GM23338 (cell line): Measurements from ENCODE around the gene KCNE1.
"Not testable (repeated sequence)": the region's sequence is repeated elsewhere in the genome, so short reads cannot be mapped to it uniquely, and the experiment has no call there.

Source experiments
- CREB1 ChIP-seq: fragments of 250-450 bp; sonication (Bioruptor Pico); IDR thresholded peaks from 2 replicates; pipeline ENCODE4 v1.5.0; 2020; ENCODE audit warnings: low read depth, mild to moderate bottlenecking, moderate library complexity
- EZH2 ChIP-seq: fragments of 200-600 bp; sonication (generic); IDR thresholded peaks from one replicate; pipeline ENCODE4 v1.8.0; 2017; ENCODE audit warnings: antibody characterized with exemption, mild to moderate bottlenecking, low read depth; ENCODE audit not compliant: unreplicated experiment
- EZH2phosphoT487 ChIP-seq: fragments of 200-600 bp; sonication (generic); IDR thresholded peaks from one replicate; pipeline ENCODE4 v1.8.1; 2018; ENCODE audit warnings: antibody characterized with exemption; ENCODE audit not compliant: unreplicated experiment
- NANOG ChIP-seq: IDR thresholded peaks from 2 replicates; pipeline ENCODE4 v1.6.1; 2016; ENCODE audit warnings: antibody characterized with exemption, borderline replicate concordance
- POLR2AphosphoS5 ChIP-seq: IDR thresholded peaks from 2 replicates; pipeline ENCODE4 v1.6.1; 2016; ENCODE audit warnings: antibody characterized with exemption, low read depth
- STAT1 ChIP-seq: IDR thresholded peaks from one replicate; pipeline ENCODE4 v1.6.1; 2016; ENCODE audit warnings: antibody characterized with exemption; ENCODE audit not compliant: unreplicated experiment
- ZNF114 ChIP-seq: fragments of 250-450 bp; sonication (Bioruptor Pico); IDR thresholded peaks from 2 replicates; pipeline ENCODE4 v1.5.0; 2020; ENCODE audit warnings: mild to moderate bottlenecking, moderate library complexity
- ZNF331 ChIP-seq: fragments of 250-450 bp; sonication (Bioruptor Pico); IDR thresholded peaks from 2 replicates; pipeline ENCODE4 v1.5.0; 2020; ENCODE audit warnings: low read depth, mild to moderate bottlenecking, moderate library complexity
- TF ChIP-seq, protein P1 (sequence below), 2 experiments: fragments of 200-600 bp in 1 of 2; sonication (generic) in 1 of 2; conservative IDR thresholded peaks; 2 replicates each; pipeline versions ENCODE4 v1.5.1 to v1.6.1; 2016 to 2017; ENCODE audit warnings: antibody characterized with exemption in 2 of 2, low read depth in 2 of 2, mild to moderate bottlenecking in 2 of 2, moderate library complexity in 1 of 2
- TF ChIP-seq, protein P2 (sequence below): IDR thresholded peaks from one replicate; pipeline ENCODE4 v1.6.1; 2018; ENCODE audit warnings: antibody characterized with exemption; ENCODE audit not compliant: unreplicated experiment

- not testable (repeated sequence) for TF ChIP-seq CREB1 (CRISPR knock-in tag); POLR2AphosphoS5; ZNF331 (CRISPR knock-in tag); EZH2; EZH2phosphoT487; STAT1; NANOG; ZNF114
- TF ChIP-seq, protein P1, sequence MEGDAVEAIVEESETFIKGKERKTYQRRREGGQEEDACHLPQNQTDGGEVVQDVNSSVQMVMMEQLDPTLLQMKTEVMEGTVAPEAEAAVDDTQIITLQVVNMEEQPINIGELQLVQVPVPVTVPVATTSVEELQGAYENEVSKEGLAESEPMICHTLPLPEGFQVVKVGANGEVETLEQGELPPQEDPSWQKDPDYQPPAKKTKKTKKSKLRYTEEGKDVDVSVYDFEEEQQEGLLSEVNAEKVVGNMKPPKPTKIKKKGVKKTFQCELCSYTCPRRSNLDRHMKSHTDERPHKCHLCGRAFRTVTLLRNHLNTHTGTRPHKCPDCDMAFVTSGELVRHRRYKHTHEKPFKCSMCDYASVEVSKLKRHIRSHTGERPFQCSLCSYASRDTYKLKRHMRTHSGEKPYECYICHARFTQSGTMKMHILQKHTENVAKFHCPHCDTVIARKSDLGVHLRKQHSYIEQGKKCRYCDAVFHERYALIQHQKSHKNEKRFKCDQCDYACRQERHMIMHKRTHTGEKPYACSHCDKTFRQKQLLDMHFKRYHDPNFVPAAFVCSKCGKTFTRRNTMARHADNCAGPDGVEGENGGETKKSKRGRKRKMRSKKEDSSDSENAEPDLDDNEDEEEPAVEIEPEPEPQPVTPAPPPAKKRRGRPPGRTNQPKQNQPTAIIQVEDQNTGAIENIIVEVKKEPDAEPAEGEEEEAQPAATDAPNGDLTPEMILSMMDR (conservative IDR thresholded peaks at IDR 0.05; ENCODE audit: low read depth in 2 of 2), result not testable (repeated sequence)
- TF ChIP-seq, protein P2, sequence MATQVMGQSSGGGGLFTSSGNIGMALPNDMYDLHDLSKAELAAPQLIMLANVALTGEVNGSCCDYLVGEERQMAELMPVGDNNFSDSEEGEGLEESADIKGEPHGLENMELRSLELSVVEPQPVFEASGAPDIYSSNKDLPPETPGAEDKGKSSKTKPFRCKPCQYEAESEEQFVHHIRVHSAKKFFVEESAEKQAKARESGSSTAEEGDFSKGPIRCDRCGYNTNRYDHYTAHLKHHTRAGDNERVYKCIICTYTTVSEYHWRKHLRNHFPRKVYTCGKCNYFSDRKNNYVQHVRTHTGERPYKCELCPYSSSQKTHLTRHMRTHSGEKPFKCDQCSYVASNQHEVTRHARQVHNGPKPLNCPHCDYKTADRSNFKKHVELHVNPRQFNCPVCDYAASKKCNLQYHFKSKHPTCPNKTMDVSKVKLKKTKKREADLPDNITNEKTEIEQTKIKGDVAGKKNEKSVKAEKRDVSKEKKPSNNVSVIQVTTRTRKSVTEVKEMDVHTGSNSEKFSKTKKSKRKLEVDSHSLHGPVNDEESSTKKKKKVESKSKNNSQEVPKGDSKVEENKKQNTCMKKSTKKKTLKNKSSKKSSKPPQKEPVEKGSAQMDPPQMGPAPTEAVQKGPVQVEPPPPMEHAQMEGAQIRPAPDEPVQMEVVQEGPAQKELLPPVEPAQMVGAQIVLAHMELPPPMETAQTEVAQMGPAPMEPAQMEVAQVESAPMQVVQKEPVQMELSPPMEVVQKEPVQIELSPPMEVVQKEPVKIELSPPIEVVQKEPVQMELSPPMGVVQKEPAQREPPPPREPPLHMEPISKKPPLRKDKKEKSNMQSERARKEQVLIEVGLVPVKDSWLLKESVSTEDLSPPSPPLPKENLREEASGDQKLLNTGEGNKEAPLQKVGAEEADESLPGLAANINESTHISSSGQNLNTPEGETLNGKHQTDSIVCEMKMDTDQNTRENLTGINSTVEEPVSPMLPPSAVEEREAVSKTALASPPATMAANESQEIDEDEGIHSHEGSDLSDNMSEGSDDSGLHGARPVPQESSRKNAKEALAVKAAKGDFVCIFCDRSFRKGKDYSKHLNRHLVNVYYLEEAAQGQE, result not testable (repeated sequence)
These were observed 68.5 kb downstream of the KCNE1 start for GRCh38 chr21:34443486-34443885.
